ENCODE results near the gene KCNJ10.

KCNJ10 gene

GRCh38 chr1:160049101-160049500 lies 20.9 kb downstream of the KCNJ10 start:
- TF ChIP-seq POLR2A (IDR thresholded peaks at IDR 0.05; ENCODE audit: low read length) (no peak), GATA1 (IDR thresholded peaks at IDR 0.05; ENCODE audit: low read depth, low read length) (no peak)
- DNase-seq, result peak; percentile 31 to 47

- no peak for DNase-seq
- TF ChIP-seq GATA1 (IDR thresholded peaks at IDR 0.05; ENCODE audit: low read depth, low read length), result no peak
- TF ChIP-seq POLR2A (IDR thresholded peaks at IDR 0.05; ENCODE audit: low read length), result no peak
These were observed 21.6 kb downstream of the KCNJ10 start for GRCh38 chr1:160048335-160048734.

- no peak for DNase-seq
These were observed 22.6 kb downstream of the KCNJ10 start for GRCh38 chr1:160047111-160047991.

GRCh38 chr1:160046494-160047110 lies 23.4 kb downstream of the KCNJ10 start:
- peak; percentile 24 for TF ChIP-seq POLR2A (IDR thresholded peaks at IDR 0.05; ENCODE audit: low read length)
- peak; percentile 97 for TF ChIP-seq GATA1 (IDR thresholded peaks at IDR 0.05; ENCODE audit: low read depth, low read length)
- peak; percentile 90 to 98 for DNase-seq

More at GRCh38 chr1:160047111-160047991, 22.6 kb downstream of the KCNJ10 start:
- TF ChIP-seq GATA1 (IDR thresholded peaks at IDR 0.05; ENCODE audit: low read depth, low read length) (no peak), POLR2A (IDR thresholded peaks at IDR 0.05; ENCODE audit: low read length) (no peak)

- no peak for DNase-seq
- TF ChIP-seq POLR2A (IDR thresholded peaks at IDR 0.05; ENCODE audit: low read length) (no peak), GATA1 (IDR thresholded peaks at IDR 0.05; ENCODE audit: low read depth, low read length) (no peak)
These were observed 24.3 kb downstream of the KCNJ10 start for GRCh38 chr1:160045653-160046052.

GRCh38 chr1:160043543-160043942 lies 26.4 kb downstream of the KCNJ10 start:
- TF ChIP-seq POLR2A (IDR thresholded peaks at IDR 0.05; ENCODE audit: low read length), result no peak
- no peak for TF ChIP-seq GATA1 (IDR thresholded peaks at IDR 0.05; ENCODE audit: low read depth, low read length)

GRCh38 chr1:160040476-160040875 lies 29.5 kb downstream of the KCNJ10 start:
- DNase-seq, result no peak
- TF ChIP-seq POLR2A (IDR thresholded peaks at IDR 0.05; ENCODE audit: low read length) (no peak), GATA1 (IDR thresholded peaks at IDR 0.05; ENCODE audit: low read depth, low read length) (no peak)

More at GRCh38 chr1:160043543-160043942, 26.4 kb downstream of the KCNJ10 start:
- no peak for DNase-seq

GRCh38 chr1:160032165-160032820 lies 37.7 kb downstream of the KCNJ10 start:
- DNase-seq, result no peak
- TF ChIP-seq GATA1 (IDR thresholded peaks at IDR 0.05; ENCODE audit: low read depth, low read length) (no peak), POLR2A (IDR thresholded peaks at IDR 0.05; ENCODE audit: low read length) (no peak)

GRCh38 chr1:160031365-160032164 lies 38.4 kb downstream of the KCNJ10 start, which contains the start of gene PIGM:
TSS of gene PIGM (minus strand) at chr1:160031990. CDS start at chr1:160031739, 251 bp downstream.
- TF ChIP-seq POLR2A (IDR thresholded peaks at IDR 0.05; ENCODE audit: low read length), result peak; percentile 71
- TF ChIP-seq GATA1 (IDR thresholded peaks at IDR 0.05; ENCODE audit: low read depth, low read length), result no peak
- peak; percentile 90 to 92 for DNase-seq

- peak in 1 of 2 experiments; percentile 57 for DNase-seq
- no peak for TF ChIP-seq GATA1 (IDR thresholded peaks at IDR 0.05; ENCODE audit: low read depth, low read length)
- no peak for TF ChIP-seq POLR2A (IDR thresholded peaks at IDR 0.05; ENCODE audit: low read length)
These were observed 39.1 kb downstream of the KCNJ10 start for GRCh38 chr1:160030657-160031364.

GRCh38 chr1:160028426-160028825 lies 41.5 kb downstream of the KCNJ10 start:
- TF ChIP-seq POLR2A (IDR thresholded peaks at IDR 0.05; ENCODE audit: low read length) (no peak), GATA1 (IDR thresholded peaks at IDR 0.05; ENCODE audit: low read depth, low read length) (no peak)
- no peak for DNase-seq

GRCh38 chr1:160025314-160025713 lies 44.6 kb downstream of the KCNJ10 start:
- no peak for TF ChIP-seq POLR2A (IDR thresholded peaks at IDR 0.05; ENCODE audit: low read length)
- no peak for TF ChIP-seq GATA1 (IDR thresholded peaks at IDR 0.05; ENCODE audit: low read depth, low read length)
- DNase-seq, result no peak
